CD1c-positive myeloid dendritic cell (primary cell): ENCODE results near the gene TRIM44.

ENCODE experiments used
- DNase-seq: peaks from one replicate; pipeline ENCODE4 v3.0.0-alpha.2; 2016; ENCODE audit errors: extremely low spot score

TRIM44 gene

GRCh38 chr11:35791088-35791958 is 128.7 kb downstream of the TRIM44 start:
- DNase-seq, result no peak

GRCh38 chr11:35792148-35792845 is 129.7 kb downstream of the TRIM44 start:
- DNase-seq, result no peak

- DNase-seq, result no peak
These were observed 130.2 kb downstream of the TRIM44 start for GRCh38 chr11:35792846-35793192.

- DNase-seq, result no peak
These were observed 131.8 kb downstream of the TRIM44 start for GRCh38 chr11:35794333-35794732.

- DNase-seq, result no peak
These were observed 132.3 kb downstream of the TRIM44 start for GRCh38 chr11:35794850-35795249.

- DNase-seq, result no peak
These were observed 134.0 kb downstream of the TRIM44 start for GRCh38 chr11:35796562-35796961.

- no peak for DNase-seq
These were observed 135.8 kb downstream of the TRIM44 start for GRCh38 chr11:35798423-35798822.

GRCh38 chr11:35798983-35799382 is 136.4 kb downstream of the TRIM44 start:
- no peak for DNase-seq

GRCh38 chr11:35799655-35800054 is 137.1 kb downstream of the TRIM44 start:
- DNase-seq, result no peak

- peak; percentile 21 for DNase-seq
These were observed 138.7 kb downstream of the TRIM44 start for GRCh38 chr11:35800970-35801953.

- peak; percentile 53 for DNase-seq
These were observed 139.6 kb downstream of the TRIM44 start for GRCh38 chr11:35802221-35802620.

- no peak for DNase-seq
These were observed 140.1 kb downstream of the TRIM44 start for GRCh38 chr11:35802672-35803071.

GRCh38 chr11:35803115-35803514 is 140.5 kb downstream of the TRIM44 start:
- DNase-seq, result no peak

- DNase-seq, result no peak
These were observed 142.0 kb downstream of the TRIM44 start for GRCh38 chr11:35804451-35805040.

GRCh38 chr11:35809561-35809960 is 147.0 kb downstream of the TRIM44 start:
- no peak for DNase-seq

- no peak for DNase-seq
These were observed 147.6 kb downstream of the TRIM44 start for GRCh38 chr11:35810045-35810645.

GRCh38 chr11:35811783-35812182 is 149.2 kb downstream of the TRIM44 start:
- DNase-seq, result peak; percentile 13

GRCh38 chr11:35812828-35813227 is 150.3 kb downstream of the TRIM44 start:
- DNase-seq, result no peak

- no peak for DNase-seq
These were observed 151.6 kb downstream of the TRIM44 start for GRCh38 chr11:35814081-35814695.

GRCh38 chr11:35814720-35815305 is 152.2 kb downstream of the TRIM44 start:
- DNase-seq, result no peak
